Measurements from ENCODE around the gene TM4SF5. TPM values are rescaled to one million over a fixed set of nuclear protein-coding genes. Genes with fewer than 3 reads are reported as not detected.

Gene TM4SF5
- polyA plus RNA-seq, 1 donor from 2014 or later, result not detected

GRCh38 chr17:4816826-4817225 is 45.1 kb downstream of the TM4SF5 start:
- TF ChIP-seq EZH2 (IDR thresholded peaks at IDR 0.05; ENCODE audit: borderline replicate concordance, insufficient read depth, low read length, poor library complexity, severe bottlenecking) (no peak), MXI1 (conservative IDR thresholded peaks at IDR 0.05; ENCODE audit: poor library complexity, severe bottlenecking) (no peak)
- Histone ChIP-seq H3K4me3 (ENCODE audit: low read length) (no peak overlapping the region), H3K4me2 (ENCODE audit: low read length) (no peak overlapping the region), H4K20me1 (ENCODE audit: insufficient read depth) (no peaks in the 10 kb centered on the region), H3K79me2 (replicated peaks; ENCODE audit: insufficient read depth, low read length) (no peaks in the 10 kb centered on the region), H3K36me3 (ENCODE audit: insufficient read depth, low read length) (no peaks in the 10 kb centered on the region), H3K27ac (ENCODE audit: low read length) (no peak overlapping the region), H2AFZ (ENCODE audit: low read depth, low read length) (no peak overlapping the region), H3K9me2 (ENCODE audit: insufficient read depth, low read length) (no peaks in the 10 kb centered on the region), H3K9me3 (ENCODE audit: low read length) (no peaks in the 10 kb centered on the region), H3K9ac (ENCODE audit: low read length) (no peak overlapping the region), H3F3A (ENCODE audit: insufficient read depth, low read length, poor library complexity, severe bottlenecking) (no peaks in the 10 kb centered on the region), H3K27me3 (ENCODE audit: insufficient read depth, low read depth, low read length) (no peaks in the 10 kb centered on the region)

- no peak overlapping the region for H3K4me3 ChIP-seq (ENCODE audit: low read length)
- no peak overlapping the region for H3K27ac ChIP-seq (ENCODE audit: low read length)
- no peaks in the 10 kb centered on the region for H3F3A ChIP-seq (ENCODE audit: insufficient read depth, low read length, poor library complexity, severe bottlenecking)
- no peaks in the 10 kb centered on the region for H4K20me1 ChIP-seq (ENCODE audit: insufficient read depth)
- H3K79me2 ChIP-seq (replicated peaks; ENCODE audit: insufficient read depth, low read length), result no peaks in the 10 kb centered on the region
- H3K9me3 ChIP-seq (ENCODE audit: low read length), result no peaks in the 10 kb centered on the region
- no peaks in the 10 kb centered on the region for H3K27me3 ChIP-seq (ENCODE audit: insufficient read depth, low read depth, low read length)
- no peaks in the 10 kb centered on the region for H3K36me3 ChIP-seq (ENCODE audit: insufficient read depth, low read length)
- no peak overlapping the region for H3K4me2 ChIP-seq (ENCODE audit: low read length)
- TF ChIP-seq TAF1 (IDR thresholded peaks at IDR 0.05; ENCODE audit: low read depth) (no peak), SMC3 (conservative IDR thresholded peaks at IDR 0.05; ENCODE audit: poor library complexity) (no peak), REST (IDR thresholded peaks at IDR 0.05; ENCODE audit: borderline replicate concordance) (no peak), RAD21 (conservative IDR thresholded peaks at IDR 0.05) (no peak), POLR2AphosphoS5 (IDR thresholded peaks at IDR 0.05) (no peak), CTCF (IDR thresholded peaks at IDR 0.05; ENCODE audit: poor library complexity, severe bottlenecking) (no peak), EP300 (conservative IDR thresholded peaks at IDR 0.05; ENCODE audit: poor library complexity, severe bottlenecking) (no peak), EZH2 (IDR thresholded peaks at IDR 0.05; ENCODE audit: borderline replicate concordance, insufficient read depth, low read length, poor library complexity, severe bottlenecking) (no peak), MXI1 (conservative IDR thresholded peaks at IDR 0.05; ENCODE audit: poor library complexity, severe bottlenecking) (no peak)
- no peaks in the 10 kb centered on the region for H3K9me2 ChIP-seq (ENCODE audit: insufficient read depth, low read length)
- no peak overlapping the region for H3K9ac ChIP-seq (ENCODE audit: low read length)
- no peak overlapping the region for H2AFZ ChIP-seq (ENCODE audit: low read depth, low read length)
Measured at GRCh38 chr17:4818276-4818675, 46.6 kb downstream of the TM4SF5 start.

GRCh38 chr17:4822835-4823234 is 51.1 kb downstream of the TM4SF5 start:
- no peaks in the 10 kb centered on the region for H3K36me3 ChIP-seq (ENCODE audit: insufficient read depth, low read length)
- no peaks in the 10 kb centered on the region for H3K79me2 ChIP-seq (replicated peaks; ENCODE audit: insufficient read depth, low read length)
- TF ChIP-seq MXI1 (conservative IDR thresholded peaks at IDR 0.05; ENCODE audit: poor library complexity, severe bottlenecking) (no peak), EZH2 (IDR thresholded peaks at IDR 0.05; ENCODE audit: borderline replicate concordance, insufficient read depth, low read length, poor library complexity, severe bottlenecking) (no peak), POLR2AphosphoS5 (IDR thresholded peaks at IDR 0.05) (no peak), RAD21 (conservative IDR thresholded peaks at IDR 0.05) (no peak), CTCF (IDR thresholded peaks at IDR 0.05; ENCODE audit: poor library complexity, severe bottlenecking) (no peak), SMC3 (conservative IDR thresholded peaks at IDR 0.05; ENCODE audit: poor library complexity) (no peak), EP300 (conservative IDR thresholded peaks at IDR 0.05; ENCODE audit: poor library complexity, severe bottlenecking) (no peak), TAF1 (IDR thresholded peaks at IDR 0.05; ENCODE audit: low read depth) (no peak), REST (IDR thresholded peaks at IDR 0.05; ENCODE audit: borderline replicate concordance) (no peak)
- no peak overlapping the region for H2AFZ ChIP-seq (ENCODE audit: low read depth, low read length)
- no peak overlapping the region for H3K9ac ChIP-seq (ENCODE audit: low read length)
- H3K9me2 ChIP-seq (ENCODE audit: insufficient read depth, low read length), result no peaks in the 10 kb centered on the region
- no peaks in the 10 kb centered on the region for H4K20me1 ChIP-seq (ENCODE audit: insufficient read depth)
- H3K4me2 ChIP-seq (ENCODE audit: low read length), result no peak overlapping the region
- H3K9me3 ChIP-seq (ENCODE audit: low read length), result no peaks in the 10 kb centered on the region
- no peak overlapping the region for H3K4me3 ChIP-seq (ENCODE audit: low read length)
- no peaks in the 10 kb centered on the region for H3K27me3 ChIP-seq (ENCODE audit: insufficient read depth, low read depth, low read length)
- no peaks in the 10 kb centered on the region for H3F3A ChIP-seq (ENCODE audit: insufficient read depth, low read length, poor library complexity, severe bottlenecking)
- H3K27ac ChIP-seq (ENCODE audit: low read length), result no peak overlapping the region
